Activated T-helper 1 cell treated with anti-CD3 and anti-CD28 coated beads, Interleukin-12 subunit alpha, Interleukin-12 subunit beta, Interleukin-2, Interleukin-4 antibody, amounts not matched to agents 30 ng/mL and 10 ng/mL and 1 ng/mL, durations not matched to agents 14 hours and 24 hours and 36 hours (primary cell): ENCODE results near the gene SYNJ2. TPM values are rescaled to one million over a fixed set of nuclear protein-coding genes. Genes with fewer than 3 reads are reported as not detected.

Experiments
- DNase-seq: peaks from one replicate; pipeline ENCODE4 v3.0.0; 2021; ENCODE audit warnings: low spot score
- H3K27ac Mint-ChIP-seq: one replicate; pipeline ENCODE4 v1.8.0; 2021; ENCODE audit warnings: mild to moderate bottlenecking, mixed read lengths
- H3K27me3 Mint-ChIP-seq: one replicate; pipeline ENCODE4 v1.8.0; 2022; ENCODE audit warnings: mild to moderate bottlenecking, moderate library complexity, mixed read lengths; ENCODE audit not compliant: insufficient read depth
- H3K36me3 Mint-ChIP-seq: one replicate; pipeline ENCODE4 v1.8.0; 2021; ENCODE audit warnings: low read depth, mixed read lengths
- H3K4me1 Mint-ChIP-seq: one replicate; pipeline ENCODE4 v1.8.0; 2021; ENCODE audit warnings: low read depth, mixed read lengths
- H3K4me3 Mint-ChIP-seq: one replicate; pipeline ENCODE4 v1.8.0; 2021; ENCODE audit warnings: mild to moderate bottlenecking, moderate library complexity, mixed read lengths
- H3K9me3 Mint-ChIP-seq: one replicate; pipeline ENCODE4 v1.8.0; 2021; ENCODE audit warnings: mixed read lengths
- intact Hi-C: fragments of 100-400 bp; cut with micrococcal nuclease; formaldehyde crosslinking; loops from one replicate; pipeline ENCODE4 v1.15.1; 2024
- total RNA-seq: library from RNA; stranded (reverse); gene quantifications from 2 replicates; pipeline ENCODE4 v1.2.3, GENCODE V29; 2022

Gene SYNJ2
- total RNA-seq, 1 donor from 2014 or later = 31.2 TPM

GRCh38 chr6:158081657-158081935, 99.9 kb downstream of the SYNJ2 start:
- intact Hi-C loops = no loop called here
- Mint-ChIP-seq H3K4me3 (no peak overlapping the region), H3K27ac (no peak overlapping the region), H3K27me3 (no peaks in the 10 kb centered on the region), H3K9me3 (no peaks in the 10 kb centered on the region), H3K36me3 (peaks cover 61% of the 10 kb centered on the region), H3K4me1 (peaks cover 4% of the 10 kb centered on the region)
- DNase-seq = no peak

GRCh38 chr6:158083455-158084325, 102.0 kb downstream of the SYNJ2 start:
- Mint-ChIP-seq H3K9me3 (no peaks in the 10 kb centered on the region), H3K27me3 (no peaks in the 10 kb centered on the region), H3K27ac (no peak overlapping the region), H3K36me3 (peaks cover 60% of the 10 kb centered on the region), H3K4me1 (peaks cover 14% of the 10 kb centered on the region), H3K4me3 (no peak overlapping the region)
- intact Hi-C loops = no loop called here
- no peak for DNase-seq

DNA sequence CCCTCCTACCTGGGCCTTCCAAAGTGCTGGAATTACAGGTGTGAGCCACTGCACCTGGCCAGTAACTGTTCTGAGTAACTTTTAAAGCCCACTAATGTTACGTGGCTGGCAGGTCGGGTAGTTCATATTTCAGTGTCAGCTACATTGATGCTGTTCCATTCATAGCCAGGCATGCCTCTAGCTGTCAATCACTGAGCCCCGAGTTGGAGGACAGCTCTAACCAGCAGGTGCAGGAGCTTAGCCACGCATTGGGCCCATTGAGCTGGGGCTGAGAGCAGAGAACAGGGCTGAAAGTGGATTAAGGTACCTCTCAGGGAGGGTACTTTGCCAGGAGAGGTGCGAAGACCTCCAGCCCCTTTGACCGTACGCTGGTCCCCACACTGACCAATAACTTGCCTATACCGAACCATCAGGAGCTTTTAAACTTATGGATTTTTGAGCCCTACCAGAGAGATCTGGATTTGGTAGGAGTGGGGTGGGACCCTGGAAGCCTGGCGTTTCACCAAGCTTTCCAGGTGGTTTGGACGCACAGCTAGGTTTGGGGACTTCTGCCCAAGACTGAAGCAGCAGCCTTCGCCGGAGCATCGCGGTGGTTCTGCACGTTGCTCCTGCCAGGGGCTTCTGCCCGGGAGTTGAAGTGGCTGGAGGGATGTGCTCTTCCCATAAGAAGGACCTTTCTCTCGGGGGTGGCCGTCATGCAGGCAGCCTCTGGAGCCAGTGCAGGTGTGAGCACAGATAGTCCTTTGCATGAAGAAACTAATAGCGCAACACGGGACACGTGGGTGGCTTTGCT, 103.8 kb downstream of the SYNJ2 start:
- no peak overlapping the region for H3K4me3 Mint-ChIP-seq
- DNase-seq = no peak
- H3K27me3 Mint-ChIP-seq = no peaks in the 10 kb centered on the region
- intact Hi-C loops = no loop called here
- no peaks in the 10 kb centered on the region for H3K9me3 Mint-ChIP-seq
- H3K27ac Mint-ChIP-seq = no peak overlapping the region
- peaks cover 69% of the 10 kb centered on the region for H3K36me3 Mint-ChIP-seq
- H3K4me1 Mint-ChIP-seq = peaks cover 14% of the 10 kb centered on the region

DNA sequence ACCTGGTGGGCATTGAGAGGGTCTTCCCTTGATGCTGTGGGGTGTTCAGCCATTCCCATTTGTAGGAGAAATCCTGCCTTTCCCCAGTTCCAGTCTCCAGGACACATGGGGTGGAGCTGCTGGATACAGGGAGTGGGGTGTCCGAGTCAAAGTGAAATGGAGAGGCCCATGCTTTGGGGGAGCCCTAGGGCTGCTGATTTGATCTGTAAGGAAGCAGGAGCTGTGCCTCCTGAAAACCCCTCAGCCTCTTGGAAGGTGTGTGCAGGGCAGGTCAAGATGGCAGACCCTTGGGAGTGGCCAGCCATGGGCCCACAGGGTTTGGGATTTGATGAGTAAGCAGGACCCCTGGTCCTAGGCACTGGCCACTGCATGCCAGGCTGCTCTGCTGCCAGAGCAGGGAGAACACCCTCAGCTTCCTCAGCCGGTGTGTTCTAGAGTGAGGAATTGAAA, 104.4 kb downstream of the SYNJ2 start:
- Mint-ChIP-seq H3K27ac (peak overlapping the region; percentile 7), H3K27me3 (no peaks in the 10 kb centered on the region), H3K9me3 (no peaks in the 10 kb centered on the region), H3K36me3 (peaks cover 63% of the 10 kb centered on the region), H3K4me3 (no peak overlapping the region), H3K4me1 (peaks cover 14% of the 10 kb centered on the region)
- no peak for DNase-seq
- intact Hi-C loops = no loop called here

GRCh38 chr6:158086504-158087223, 105.0 kb downstream of the SYNJ2 start:
- H3K4me3 Mint-ChIP-seq = peak overlapping the region; percentile 7
- H3K36me3 Mint-ChIP-seq = peaks cover 61% of the 10 kb centered on the region
- H3K27me3 Mint-ChIP-seq = no peaks in the 10 kb centered on the region
- intact Hi-C loops = no loop called here
- H3K9me3 Mint-ChIP-seq = no peaks in the 10 kb centered on the region
- H3K4me1 Mint-ChIP-seq = peaks cover 14% of the 10 kb centered on the region
- peak; percentile 12 for DNase-seq
- peak overlapping the region; percentile 44 for H3K27ac Mint-ChIP-seq

- Mint-ChIP-seq H3K9me3 (no peaks in the 10 kb centered on the region), H3K36me3 (peaks cover 58% of the 10 kb centered on the region), H3K4me3 (no peak overlapping the region), H3K27ac (peak overlapping the region; percentile 44), H3K4me1 (peaks cover 14% of the 10 kb centered on the region), H3K27me3 (no peaks in the 10 kb centered on the region)
- intact Hi-C loops = no loop called here
- no peak for DNase-seq
Observed at GRCh38 chr6:158087224-158087867, 105.7 kb downstream of the SYNJ2 start.

DNA sequence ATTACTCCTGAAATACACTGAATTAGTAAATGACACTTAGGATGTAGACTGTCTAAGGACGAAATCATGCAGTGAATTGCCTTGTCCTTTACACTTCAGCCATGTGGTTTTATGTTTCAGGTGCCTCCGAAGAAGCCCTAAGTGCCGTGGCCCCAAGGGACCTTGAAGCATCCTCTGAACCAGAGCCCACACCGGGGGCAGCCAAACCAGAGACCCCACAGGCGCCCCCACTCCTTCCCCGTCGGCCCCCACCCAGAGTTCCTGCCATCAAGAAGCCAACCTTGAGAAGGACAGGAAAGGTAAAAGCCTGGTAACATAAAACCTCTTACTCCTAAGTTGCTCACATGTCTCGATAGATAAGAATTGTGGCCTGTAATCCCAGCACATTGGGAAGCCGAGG, 111.1 kb downstream of the SYNJ2 start:
- peaks cover 51% of the 10 kb centered on the region for H3K36me3 Mint-ChIP-seq

GRCh38 chr6:158095031-158095430, 113.4 kb downstream of the SYNJ2 start:
- H3K4me3 Mint-ChIP-seq = no peak overlapping the region
- H3K27me3 Mint-ChIP-seq = no peaks in the 10 kb centered on the region
- H3K9me3 Mint-ChIP-seq = no peaks in the 10 kb centered on the region
- H3K27ac Mint-ChIP-seq = peak overlapping the region; percentile 31
- H3K36me3 Mint-ChIP-seq = peaks cover 39% of the 10 kb centered on the region
- no peak for DNase-seq
- no peaks in the 10 kb centered on the region for H3K4me1 Mint-ChIP-seq
- intact Hi-C loops = no loop called here

More for the DNA sequence above, 111.1 kb downstream of the SYNJ2 start:
- H3K27ac Mint-ChIP-seq = no peak overlapping the region
- no peaks in the 10 kb centered on the region for H3K9me3 Mint-ChIP-seq
- H3K4me3 Mint-ChIP-seq = no peak overlapping the region
- H3K27me3 Mint-ChIP-seq = no peaks in the 10 kb centered on the region
- DNase-seq = no peak
- intact Hi-C loops = no loop called here
- no peaks in the 10 kb centered on the region for H3K4me1 Mint-ChIP-seq

DNA sequence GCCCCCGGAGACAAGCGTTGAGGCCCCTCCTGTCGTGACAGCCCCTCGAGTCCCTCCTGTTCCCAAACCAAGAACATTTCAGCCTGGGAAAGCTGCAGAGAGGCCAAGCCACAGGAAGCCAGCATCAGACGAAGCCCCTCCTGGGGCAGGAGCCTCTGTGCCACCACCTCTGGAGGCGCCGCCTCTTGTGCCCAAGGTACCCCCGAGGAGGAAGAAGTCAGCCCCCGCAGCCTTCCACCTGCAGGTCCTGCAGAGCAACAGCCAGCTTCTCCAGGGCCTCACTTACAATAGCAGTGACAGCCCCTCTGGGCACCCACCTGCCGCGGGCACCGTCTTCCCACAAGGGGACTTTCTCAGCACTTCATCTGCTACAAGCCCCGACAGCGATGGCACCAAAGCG, 114.0 kb downstream of the SYNJ2 start:
- Mint-ChIP-seq H3K27ac (no peak overlapping the region), H3K4me3 (no peak overlapping the region), H3K9me3 (no peaks in the 10 kb centered on the region), H3K4me1 (no peaks in the 10 kb centered on the region), H3K27me3 (no peaks in the 10 kb centered on the region), H3K36me3 (peaks cover 36% of the 10 kb centered on the region)
- DNase-seq = no peak
- intact Hi-C loops = no loop called here

- DNase-seq = no peak
- Mint-ChIP-seq H3K4me1 (no peaks in the 10 kb centered on the region), H3K36me3 (peaks cover 11% of the 10 kb centered on the region), H3K27ac (no peak overlapping the region), H3K9me3 (no peaks in the 10 kb centered on the region), H3K27me3 (no peaks in the 10 kb centered on the region), H3K4me3 (no peak overlapping the region)
- intact Hi-C loops = no loop called here
Observed at GRCh38 chr6:158103228-158103627, 121.6 kb downstream of the SYNJ2 start.

DNA sequence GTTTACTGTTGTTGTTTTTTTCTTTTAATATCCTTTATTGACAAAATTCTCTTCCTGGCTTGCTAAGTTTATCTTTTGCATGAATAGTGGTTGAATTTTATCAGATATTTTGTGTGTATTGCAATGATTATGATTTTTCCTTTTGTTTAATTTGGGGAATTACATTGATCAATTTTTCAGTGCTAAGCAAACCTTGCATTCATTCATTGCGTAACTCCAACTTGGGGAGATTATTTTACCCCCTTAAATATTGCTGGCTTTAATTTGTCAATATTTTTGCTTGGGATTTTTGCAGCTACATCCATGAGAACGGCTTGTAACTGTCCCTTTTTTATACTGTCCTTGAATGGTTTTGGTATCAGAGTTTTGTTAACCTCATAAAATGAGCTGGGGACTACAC, 123.0 kb downstream of the SYNJ2 start:
- intact Hi-C loops = no loop called here
- no peaks in the 10 kb centered on the region for H3K4me1 Mint-ChIP-seq
- H3K9me3 Mint-ChIP-seq = no peaks in the 10 kb centered on the region
- no peak for DNase-seq
- H3K4me3 Mint-ChIP-seq = no peak overlapping the region
- no peak overlapping the region for H3K27ac Mint-ChIP-seq
- H3K36me3 Mint-ChIP-seq = peaks cover 12% of the 10 kb centered on the region
- H3K27me3 Mint-ChIP-seq = no peaks in the 10 kb centered on the region

- no peaks in the 10 kb centered on the region for H3K4me1 Mint-ChIP-seq
- H3K4me3 Mint-ChIP-seq = no peak overlapping the region
- peaks cover 21% of the 10 kb centered on the region for H3K36me3 Mint-ChIP-seq
- H3K9me3 Mint-ChIP-seq = no peaks in the 10 kb centered on the region
- no peaks in the 10 kb centered on the region for H3K27me3 Mint-ChIP-seq
- no peak overlapping the region for H3K27ac Mint-ChIP-seq
- no peak for DNase-seq
- intact Hi-C loops = no loop called here
Observed at GRCh38 chr6:158109748-158110147, 128.1 kb downstream of the SYNJ2 start.
